GM19395 (cell line): ENCODE results near the gene CFAP161.
"Not testable (repeated sequence)": the region's sequence is repeated elsewhere in the genome, so short reads cannot be mapped to it uniquely, and the experiment has no call there.

ENCODE experiments used
- ATAC-seq: cut with Tn5 transposase; IDR thresholded peaks from one replicate; pipeline ENCODE4 v1.9.1; 2021; ENCODE audit warnings: mild to moderate bottlenecking, moderate library complexity; ENCODE audit not compliant: unreplicated experiment

CFAP161 gene

DNA sequence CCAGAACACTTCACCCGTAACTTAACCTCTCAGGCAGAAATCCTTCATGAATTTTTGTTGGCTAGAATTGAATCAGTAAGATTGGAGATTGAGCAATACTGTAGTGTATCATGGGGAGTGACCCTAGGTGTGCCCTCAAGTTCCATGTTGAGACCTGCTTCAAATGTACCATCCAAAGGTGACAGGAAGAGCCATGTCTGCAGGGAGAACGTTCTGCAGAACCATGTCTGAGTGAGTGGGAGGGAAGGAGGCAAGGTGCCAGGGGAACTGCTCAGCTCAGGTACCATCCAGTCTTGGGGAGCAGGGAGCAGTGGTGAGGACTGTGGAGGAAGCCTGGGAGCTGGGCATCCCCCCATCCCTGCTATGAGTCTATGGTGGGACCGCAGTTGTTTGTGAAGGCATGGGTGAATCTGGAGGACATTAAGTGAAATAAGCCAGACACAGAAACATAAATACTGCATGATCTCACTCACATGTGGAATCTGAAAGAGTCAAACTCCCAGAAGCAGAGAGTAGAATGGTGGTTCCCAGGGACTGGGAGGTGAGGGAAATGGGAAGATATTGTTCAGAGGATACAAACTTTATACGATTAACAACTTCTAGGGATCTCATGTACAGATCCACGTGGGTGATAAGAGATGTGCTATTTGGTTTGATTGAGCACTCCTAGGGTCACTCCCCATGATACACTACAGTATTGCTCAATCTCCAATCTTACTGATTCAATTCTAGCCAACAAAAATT, 23.3 kb downstream of the CFAP161 start:
- no peak for ATAC-seq

DNA sequence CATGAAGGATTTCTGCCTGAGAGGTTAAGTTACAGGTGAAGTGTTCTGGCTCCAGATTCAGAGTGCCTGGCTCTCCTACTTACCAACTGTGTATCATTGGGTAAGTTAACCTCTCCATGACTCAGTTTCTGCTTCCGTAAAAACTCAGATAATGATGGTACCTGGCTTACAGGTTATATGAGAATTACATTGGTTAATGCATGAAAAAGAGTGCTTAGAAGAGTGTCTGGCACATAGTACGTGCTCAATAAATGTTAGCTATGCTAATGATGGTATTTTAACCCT, 23.8 kb downstream of the CFAP161 start:
- ATAC-seq, result no peak

DNA sequence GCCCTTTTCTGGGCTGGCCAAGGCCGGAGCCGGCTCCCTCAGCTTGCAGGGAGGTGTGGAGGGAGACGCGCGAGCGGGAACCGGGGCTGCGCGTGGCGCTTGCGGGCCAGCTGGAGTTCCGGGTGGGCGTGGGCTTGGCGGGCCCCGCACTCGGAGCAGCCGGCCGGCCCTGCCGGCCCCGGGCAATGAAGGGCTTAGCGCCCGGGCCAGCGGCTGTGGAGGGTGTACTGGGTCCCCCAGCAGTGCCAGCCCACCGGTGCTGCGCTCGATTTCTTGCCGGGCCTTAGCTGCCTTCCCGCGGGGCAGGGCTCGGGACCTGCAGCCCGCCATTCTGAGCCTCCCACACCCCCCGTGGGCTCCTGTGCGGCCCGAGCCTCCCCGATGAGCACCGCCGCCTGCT, 24.5 kb downstream of the CFAP161 start:
- not testable (repeated sequence) for ATAC-seq

DNA sequence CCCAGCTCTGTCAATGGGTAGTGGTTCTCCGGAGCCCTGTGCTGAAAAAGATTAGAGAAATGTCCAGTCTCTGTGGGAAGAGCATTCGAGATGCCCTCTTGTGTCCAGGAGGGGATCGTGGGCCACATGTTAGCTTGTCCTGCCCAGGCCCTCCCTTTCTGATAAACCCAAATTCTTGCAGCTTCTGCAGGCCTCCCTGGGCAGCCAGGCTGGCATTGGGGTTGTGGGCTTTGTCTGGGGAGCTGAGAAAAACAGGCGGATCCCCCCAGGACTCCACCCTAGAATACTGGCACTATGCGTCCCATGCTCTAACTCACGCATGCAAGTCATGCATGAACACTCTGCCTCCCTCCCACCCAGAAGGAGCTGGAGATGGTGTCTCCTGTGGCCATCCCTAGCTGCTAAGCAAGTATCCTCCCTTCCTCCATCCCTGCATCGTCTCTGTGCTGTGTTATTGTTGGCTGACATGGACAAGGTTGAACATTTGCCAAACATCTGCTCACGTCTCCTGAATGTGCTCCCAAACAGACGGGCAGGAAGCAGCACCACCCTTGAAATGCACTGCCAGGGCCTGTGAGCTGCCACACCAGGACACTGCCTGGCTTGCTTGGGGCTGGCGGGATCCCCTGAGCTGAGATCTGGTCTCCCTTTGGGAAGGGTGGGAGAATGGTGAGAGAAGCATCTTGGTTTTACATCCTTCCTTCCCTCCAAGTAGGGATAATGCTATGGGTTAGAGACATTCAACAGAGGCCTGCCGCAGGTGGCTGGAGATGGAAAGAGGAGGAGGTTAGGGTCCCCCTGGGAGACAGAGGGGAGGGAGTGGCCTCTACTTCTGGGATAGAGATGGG, 26.5 kb downstream of the CFAP161 start:
- ATAC-seq, result no peak

DNA sequence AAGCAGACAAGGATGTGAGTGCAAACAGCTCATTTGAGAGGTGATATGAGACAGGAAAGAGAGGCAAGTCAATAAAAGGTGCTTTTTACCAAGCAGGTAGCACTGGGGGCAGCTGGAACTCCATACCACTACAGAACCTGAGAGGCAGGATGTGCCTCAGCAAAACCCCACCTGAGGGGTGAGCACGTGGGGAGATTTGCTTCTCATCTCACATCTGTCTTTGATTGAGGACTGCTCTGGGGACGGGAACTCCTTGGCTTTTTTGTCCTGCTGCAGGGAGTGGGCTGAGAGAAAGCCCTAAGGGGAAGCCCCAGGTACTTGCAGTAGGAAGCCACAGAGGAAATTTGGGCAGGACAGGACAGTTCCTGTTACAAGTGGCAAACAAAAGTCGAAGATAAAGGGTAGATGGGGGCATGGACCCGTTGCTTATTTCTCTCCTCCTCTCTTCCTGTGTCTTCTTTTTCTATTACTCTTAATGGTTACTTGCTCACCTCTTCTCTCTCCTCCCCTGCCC, 27.1 kb downstream of the CFAP161 start:
- ATAC-seq, result no peak

DNA sequence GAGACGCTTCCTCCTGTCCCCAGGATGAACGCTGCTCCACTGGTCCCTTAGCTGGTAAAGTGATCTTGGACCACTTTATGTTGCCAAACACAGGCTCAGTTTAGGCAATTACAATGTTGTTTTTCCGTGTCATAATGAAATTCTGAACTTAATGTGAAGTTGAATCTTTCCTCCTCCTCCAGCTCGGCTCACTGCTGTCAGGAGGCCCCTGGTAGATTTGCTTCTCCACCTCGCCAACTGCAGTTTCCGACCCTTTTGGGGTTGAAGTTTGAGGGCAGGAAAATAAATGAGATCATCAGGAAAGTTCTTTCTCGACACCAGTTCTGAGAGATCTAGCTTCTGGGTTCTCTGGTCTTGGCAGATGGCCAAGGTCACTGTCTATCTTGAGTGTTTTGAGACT, 27.8 kb downstream of the CFAP161 start:
- ATAC-seq, result no peak

DNA sequence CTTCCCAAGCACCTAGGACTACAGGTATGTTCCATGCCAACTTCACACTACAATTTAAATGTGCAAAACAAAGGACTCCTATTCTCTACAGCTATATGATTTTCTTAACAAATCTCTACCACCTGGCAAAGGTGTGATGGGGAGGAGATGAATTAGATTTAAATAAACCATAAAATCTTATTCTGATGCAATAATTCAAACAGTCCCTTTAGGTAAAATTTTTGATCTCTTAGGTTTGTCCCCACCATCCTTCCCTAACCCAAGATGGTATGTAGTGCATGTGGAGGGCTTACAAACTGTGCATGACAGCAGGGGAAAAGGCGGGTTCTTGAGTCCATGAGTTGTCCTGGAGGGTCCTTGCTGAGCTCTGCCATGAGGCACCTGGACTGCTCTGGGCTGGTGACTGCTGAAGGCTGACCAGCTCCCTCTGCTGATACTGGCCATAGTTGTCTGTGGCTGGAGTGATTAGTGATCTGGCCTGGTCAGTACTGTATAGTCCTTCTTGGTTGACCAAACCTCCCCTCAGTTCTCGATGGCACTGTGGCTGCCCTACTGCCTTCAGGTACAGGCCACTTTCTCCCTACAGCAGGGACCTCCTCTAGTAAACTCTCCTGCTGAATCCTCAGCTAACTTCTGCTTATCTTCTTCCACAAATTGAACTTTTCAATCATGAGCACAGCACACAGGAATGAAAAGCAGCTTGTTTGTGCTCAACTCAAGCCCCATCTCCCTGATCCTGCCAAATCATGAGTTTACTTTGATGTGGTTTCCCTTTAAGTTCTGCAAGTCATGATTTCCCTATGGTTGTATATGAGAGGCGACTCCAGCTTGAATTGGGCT, 30.1 kb downstream of the CFAP161 start:
- ATAC-seq, result no peak

DNA sequence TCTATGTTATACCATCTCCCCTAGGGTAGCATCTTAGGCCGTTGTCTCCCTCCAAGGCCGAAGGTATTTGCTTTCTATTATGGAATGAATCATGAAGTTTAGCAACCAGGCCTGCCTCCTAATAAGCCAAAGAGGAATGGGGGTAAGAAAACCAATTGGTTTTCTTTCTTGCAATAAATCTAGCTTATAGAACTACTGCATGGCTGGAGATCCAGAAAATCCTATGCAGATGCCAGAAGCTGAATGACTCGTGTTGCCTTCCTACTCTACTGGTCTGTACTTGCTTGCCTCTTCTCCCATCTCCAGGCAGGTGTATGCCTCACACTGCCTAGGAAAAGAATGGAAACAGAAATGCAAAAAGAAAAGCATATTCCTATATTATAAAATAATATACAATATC, 31.5 kb downstream of the CFAP161 start:
- no peak for ATAC-seq

DNA sequence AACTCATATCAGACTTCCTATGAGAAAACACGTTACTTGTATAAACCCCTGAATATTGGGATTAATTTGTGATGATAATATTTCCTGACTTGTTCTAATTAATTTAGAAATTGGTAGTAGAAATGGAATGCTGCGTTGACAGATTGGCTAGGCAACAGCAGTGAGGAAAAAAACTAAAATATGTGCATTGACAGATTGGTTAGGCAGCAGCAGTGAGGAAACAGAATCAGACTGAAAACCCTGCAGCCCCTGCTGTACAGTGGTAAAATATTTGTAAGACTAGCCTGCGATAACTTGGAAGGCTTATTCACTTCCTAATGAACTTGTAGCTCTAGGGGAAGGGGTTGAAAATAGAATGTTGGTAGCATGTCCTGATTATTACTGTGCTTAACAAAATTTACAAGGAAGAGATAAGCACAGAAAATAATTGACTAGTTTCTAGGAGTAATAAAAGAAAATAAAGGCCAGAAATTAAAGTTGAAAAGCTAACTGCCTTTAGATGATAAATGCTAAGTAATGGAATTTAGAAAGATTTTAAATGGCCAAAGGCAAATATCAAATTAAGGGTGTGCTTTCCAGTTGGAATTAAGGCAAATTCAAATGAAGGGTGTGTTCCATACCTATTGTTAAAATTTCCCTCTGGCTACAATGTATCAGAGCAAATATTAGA, 32.7 kb downstream of the CFAP161 start:
- no peak for ATAC-seq

DNA sequence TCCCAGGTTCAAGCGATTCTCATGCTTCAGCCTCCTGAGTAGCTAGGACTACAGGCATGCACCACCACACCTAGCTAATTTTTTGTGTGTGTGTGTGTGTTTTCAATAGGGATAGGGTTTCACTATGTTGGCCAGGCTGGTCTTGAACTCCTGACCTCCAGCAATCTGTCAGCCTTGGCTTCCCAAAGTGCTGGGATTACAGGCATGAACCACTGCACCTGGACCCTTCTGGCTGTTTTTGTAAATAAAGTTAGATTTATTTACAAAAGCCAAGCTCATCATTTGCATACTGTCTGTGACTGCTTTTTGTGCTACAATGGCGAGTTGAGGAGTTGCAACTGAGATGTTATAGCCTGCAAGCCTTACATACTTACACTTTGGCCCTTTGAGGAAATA, 34.1 kb downstream of the CFAP161 start:
- no peak for ATAC-seq

DNA sequence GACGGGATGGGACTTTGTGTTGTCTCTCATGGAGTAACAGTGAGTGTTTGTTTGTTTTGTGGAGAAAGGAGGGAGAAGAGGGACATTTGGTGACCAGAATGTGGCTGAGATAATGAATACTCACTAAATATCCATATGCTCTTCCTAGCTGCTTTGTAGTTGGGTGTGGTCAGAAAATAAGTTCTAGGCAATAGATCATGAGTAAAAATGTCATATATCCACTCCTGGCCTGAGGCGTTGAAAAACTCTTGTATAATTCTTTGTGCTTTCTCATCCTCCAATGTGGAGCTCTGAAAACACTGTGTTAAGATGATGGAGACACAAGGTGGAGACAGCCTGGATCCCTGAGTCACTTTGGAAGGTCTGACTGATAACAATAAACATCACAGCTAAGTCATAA, 34.6 kb downstream of the CFAP161 start:
- ATAC-seq, result no peak

DNA sequence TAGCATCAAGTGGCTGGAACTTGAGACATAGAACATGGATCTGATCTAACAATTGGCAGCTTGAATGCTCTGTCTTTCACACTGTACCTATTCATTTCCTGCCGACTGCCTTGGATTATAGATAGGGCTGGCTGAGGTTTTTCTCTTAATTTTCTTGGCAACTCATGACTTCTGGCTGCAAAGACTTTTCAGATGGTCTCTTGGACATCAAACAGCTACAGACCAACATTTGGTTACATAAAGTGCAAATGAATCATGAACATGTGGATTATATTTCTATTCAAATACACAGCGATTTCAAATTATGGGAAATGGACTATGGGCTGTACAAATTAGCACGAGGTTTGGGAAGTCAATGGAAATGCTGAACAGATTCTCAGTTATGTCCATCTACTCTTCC, 36.4 kb downstream of the CFAP161 start:
- no peak for ATAC-seq

DNA sequence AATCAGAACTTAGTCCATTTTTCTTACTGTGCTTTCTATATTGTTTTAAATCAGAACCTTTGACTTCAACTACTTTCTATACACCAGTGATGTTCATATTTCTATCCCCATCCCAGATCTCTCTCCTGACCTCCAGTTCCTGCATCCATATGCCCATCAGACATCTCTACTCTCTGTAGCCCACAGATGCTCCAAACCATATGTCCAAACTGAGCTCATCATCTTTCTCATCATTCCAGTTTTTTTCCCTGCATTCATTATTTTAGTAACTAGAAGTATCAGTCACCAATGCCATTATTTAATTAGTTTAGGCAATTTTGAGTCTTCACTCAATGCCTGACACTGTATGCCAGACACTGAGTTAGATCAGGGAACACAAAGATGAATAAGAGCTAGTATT, 37.2 kb downstream of the CFAP161 start:
- ATAC-seq, result no peak

DNA sequence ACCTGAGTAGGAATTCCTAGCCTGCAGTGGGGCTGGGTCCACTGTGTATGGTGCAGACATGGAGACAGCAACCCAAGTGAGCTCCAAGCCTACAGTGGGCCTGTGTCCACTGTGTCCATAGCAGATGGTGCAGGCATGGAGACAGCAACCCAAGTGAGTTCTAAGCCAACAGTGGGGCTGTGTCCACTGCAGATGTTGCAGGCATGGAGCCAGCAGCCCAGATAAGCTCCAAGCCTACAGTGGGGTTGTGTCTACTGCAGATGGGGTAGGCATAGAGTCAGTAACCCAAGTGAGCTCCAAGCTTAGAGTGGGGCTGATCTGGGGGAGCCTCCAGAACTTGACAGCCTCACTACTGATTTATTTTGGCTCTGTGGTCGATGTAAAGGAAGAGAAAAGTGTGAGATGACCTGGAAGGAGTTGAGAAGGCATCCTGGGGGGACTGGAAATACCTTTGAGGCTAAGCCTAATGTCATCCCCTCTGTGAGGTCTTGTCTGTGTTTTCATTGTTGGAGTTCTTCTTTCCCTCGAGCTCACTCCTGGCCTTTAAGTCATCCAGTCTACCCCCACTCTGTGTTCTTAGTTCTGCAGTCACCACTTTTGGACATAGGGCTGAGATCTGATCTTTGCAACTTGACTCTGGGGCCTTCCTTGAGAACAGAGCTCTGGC, 40.2 kb downstream of the CFAP161 start:
- ATAC-seq, result no peak

DNA sequence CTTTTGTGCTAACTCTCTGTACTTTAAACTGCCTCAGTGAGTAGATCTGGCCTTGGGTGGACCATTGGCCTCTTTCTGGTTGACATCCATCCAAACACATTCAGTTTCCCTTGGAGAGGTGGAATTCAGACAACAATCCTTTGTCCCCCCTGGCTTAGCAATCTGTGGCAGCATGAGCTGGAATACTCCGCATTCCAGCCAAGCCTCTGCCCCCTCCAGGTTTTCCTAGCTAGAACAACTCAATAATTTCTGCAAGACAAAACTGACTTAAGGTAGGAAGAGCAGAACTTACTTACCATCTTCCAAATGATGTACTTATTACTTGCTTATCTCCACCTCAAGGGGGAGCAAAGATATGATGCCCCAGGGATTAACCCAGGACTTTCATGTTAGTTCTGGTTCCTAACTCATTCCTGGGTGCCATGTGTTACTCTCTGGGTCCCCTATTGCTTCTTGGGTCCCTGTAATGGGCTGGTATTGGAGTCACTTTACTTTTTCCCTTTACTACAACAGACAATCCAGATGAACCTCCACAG, 40.8 kb downstream of the CFAP161 start:
- ATAC-seq, result no peak

DNA sequence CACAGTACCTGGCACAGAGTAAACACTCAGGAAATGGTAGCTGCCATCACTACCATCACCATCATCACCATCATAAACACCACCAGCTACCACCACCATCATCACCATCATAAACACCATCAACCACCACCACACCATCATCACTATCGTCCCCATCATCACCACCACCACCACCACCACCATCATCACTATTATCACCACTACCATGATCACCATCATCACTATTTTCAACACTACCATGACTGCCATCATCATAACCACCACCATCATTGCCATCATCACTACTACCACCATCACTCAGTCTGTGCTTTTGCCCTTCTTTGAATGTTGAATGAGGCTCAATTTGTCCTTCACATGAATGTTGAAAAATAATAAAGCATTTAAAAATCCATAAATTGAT, 41.4 kb downstream of the CFAP161 start:
- no peak for ATAC-seq

DNA sequence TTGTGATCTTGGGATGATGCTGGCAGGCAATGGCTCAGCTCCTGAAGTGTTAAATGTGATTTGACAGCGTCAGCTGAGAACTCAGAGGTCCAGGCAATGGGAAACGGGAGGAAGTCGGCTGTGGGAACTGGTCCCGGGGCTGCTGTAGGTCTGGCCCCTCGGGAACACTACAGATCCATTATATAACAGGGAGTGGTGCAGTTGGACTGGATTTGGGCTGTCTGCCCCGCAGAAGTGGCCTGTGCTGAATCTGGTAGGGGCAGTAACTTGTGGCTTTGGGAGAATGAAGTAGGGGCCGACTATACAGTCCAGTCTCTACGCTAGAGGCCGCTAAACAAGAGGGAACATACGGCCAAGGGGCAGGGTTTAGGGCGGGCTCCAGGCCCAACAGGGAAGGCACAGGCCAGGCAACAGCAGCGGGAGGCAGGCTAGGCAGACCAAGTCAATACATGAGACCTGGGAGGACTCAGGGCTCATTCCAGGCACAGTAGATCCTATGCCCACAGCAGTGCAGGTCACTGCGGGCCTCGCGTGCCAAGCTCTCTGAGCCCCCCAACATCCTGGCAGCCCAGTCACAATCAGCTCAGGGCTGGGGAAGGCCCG, 42.3 kb downstream of the CFAP161 start:
- no peak for ATAC-seq

DNA sequence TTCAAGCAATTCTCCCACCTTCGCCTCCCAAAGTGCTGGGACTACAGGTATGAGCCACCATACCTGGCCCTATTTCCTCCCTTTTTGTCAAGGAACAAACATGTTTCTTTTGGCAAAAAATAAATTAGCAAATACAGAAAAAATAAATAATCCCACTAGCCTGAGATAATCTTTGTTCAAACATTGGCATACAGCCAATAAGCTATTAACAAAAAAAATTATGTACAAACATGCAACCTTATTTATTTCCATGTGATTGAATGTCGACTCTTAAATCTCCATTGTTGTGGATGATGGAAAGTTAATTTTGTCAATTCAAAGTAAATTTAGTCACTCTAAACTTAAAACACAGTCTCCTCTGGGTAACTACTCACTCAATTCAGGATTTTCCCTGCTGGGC, 44.3 kb downstream of the CFAP161 start:
- ATAC-seq, result no peak

DNA sequence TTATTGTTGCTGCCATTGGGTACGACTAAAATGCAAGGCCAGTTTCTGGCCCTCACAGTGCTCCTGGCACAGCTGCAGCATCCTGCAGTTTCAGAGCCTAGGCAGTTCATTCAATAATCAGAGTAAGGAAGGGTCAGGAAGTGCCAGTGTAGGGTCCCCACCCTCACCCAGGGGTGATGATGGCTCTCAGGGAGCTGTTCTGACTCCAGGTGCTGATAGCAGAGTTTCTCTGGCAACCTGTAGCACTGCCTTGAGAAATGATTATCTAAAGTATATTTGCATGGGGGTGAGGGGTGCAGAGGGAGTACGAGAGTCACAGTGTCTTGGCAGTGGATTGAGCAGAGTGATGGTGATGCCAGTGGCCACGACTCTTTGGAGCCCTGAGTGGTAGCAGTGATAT, 47.1 kb downstream of the CFAP161 start:
- no peak for ATAC-seq
